ENCODE results near the gene FRG2C.
"Not testable (repeated sequence)": the region's sequence is repeated elsewhere in the genome, so short reads cannot be mapped to it uniquely, and the experiment has no call there.

DNA sequence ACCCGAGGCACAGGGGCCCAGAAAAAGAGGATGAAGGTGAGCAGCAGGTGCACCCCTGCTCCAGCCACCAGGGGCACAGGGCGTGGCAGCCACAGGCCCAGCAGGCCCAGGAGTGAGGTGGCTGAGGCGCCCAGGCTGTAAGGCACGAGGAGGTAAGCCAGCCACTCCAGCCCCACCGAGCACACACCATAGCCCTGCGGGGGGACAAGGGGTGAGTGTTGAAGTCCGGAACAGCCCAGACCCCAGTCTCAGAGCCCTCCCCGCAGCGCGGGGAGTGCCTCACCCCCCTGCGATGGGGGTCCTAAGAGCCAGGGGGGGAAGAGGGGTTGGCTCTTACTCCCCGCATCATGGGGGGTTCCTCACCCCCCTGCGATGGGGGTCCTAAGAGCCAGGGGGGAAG, 40.5 kb upstream of the FRG2C start:
- TF ChIP-seq, protein P1, sequence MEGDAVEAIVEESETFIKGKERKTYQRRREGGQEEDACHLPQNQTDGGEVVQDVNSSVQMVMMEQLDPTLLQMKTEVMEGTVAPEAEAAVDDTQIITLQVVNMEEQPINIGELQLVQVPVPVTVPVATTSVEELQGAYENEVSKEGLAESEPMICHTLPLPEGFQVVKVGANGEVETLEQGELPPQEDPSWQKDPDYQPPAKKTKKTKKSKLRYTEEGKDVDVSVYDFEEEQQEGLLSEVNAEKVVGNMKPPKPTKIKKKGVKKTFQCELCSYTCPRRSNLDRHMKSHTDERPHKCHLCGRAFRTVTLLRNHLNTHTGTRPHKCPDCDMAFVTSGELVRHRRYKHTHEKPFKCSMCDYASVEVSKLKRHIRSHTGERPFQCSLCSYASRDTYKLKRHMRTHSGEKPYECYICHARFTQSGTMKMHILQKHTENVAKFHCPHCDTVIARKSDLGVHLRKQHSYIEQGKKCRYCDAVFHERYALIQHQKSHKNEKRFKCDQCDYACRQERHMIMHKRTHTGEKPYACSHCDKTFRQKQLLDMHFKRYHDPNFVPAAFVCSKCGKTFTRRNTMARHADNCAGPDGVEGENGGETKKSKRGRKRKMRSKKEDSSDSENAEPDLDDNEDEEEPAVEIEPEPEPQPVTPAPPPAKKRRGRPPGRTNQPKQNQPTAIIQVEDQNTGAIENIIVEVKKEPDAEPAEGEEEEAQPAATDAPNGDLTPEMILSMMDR (CRISPR knock-in tag; IDR thresholded peaks at IDR 0.05), result not testable (repeated sequence)
- not testable (repeated sequence) for TF ChIP-seq ZNF879 (CRISPR knock-in tag; IDR thresholded peaks at IDR 0.05); NFE2L1 (CRISPR knock-in tag; IDR thresholded peaks at IDR 0.05; ENCODE audit: borderline replicate concordance)
- TF ChIP-seq, protein P2, sequence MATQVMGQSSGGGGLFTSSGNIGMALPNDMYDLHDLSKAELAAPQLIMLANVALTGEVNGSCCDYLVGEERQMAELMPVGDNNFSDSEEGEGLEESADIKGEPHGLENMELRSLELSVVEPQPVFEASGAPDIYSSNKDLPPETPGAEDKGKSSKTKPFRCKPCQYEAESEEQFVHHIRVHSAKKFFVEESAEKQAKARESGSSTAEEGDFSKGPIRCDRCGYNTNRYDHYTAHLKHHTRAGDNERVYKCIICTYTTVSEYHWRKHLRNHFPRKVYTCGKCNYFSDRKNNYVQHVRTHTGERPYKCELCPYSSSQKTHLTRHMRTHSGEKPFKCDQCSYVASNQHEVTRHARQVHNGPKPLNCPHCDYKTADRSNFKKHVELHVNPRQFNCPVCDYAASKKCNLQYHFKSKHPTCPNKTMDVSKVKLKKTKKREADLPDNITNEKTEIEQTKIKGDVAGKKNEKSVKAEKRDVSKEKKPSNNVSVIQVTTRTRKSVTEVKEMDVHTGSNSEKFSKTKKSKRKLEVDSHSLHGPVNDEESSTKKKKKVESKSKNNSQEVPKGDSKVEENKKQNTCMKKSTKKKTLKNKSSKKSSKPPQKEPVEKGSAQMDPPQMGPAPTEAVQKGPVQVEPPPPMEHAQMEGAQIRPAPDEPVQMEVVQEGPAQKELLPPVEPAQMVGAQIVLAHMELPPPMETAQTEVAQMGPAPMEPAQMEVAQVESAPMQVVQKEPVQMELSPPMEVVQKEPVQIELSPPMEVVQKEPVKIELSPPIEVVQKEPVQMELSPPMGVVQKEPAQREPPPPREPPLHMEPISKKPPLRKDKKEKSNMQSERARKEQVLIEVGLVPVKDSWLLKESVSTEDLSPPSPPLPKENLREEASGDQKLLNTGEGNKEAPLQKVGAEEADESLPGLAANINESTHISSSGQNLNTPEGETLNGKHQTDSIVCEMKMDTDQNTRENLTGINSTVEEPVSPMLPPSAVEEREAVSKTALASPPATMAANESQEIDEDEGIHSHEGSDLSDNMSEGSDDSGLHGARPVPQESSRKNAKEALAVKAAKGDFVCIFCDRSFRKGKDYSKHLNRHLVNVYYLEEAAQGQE (IDR thresholded peaks at IDR 0.05; ENCODE audit: borderline replicate concordance in 1 of 2, low read depth in 1 of 2, low read length in 2 of 2), result not testable (repeated sequence)

Data from HepG2 (cell line).